ENCODE data around the gene EML3. TPM values are rescaled to one million over a fixed set of nuclear protein-coding genes. Genes with fewer than 3 reads are reported as not detected.

The EML3 gene
- polyA plus RNA-seq, 1 donor from 2014 or later, result 0.38 TPM

- H3K9ac ChIP-seq (ENCODE audit: low read length), result no peak overlapping the region
- no peaks in the 10 kb centered on the region for H3K9me3 ChIP-seq (ENCODE audit: low read length)
- H3K79me2 ChIP-seq (replicated peaks; ENCODE audit: insufficient read depth, low read length), result no peaks in the 10 kb centered on the region
- H3K27ac ChIP-seq (ENCODE audit: low read length), result no peak overlapping the region
- no peaks in the 10 kb centered on the region for H4K20me1 ChIP-seq (ENCODE audit: insufficient read depth)
- H3F3A ChIP-seq (ENCODE audit: insufficient read depth, low read length, poor library complexity, severe bottlenecking), result no peaks in the 10 kb centered on the region
- H3K36me3 ChIP-seq (ENCODE audit: insufficient read depth, low read length), result no peaks in the 10 kb centered on the region
- TF ChIP-seq REST (IDR thresholded peaks at IDR 0.05; ENCODE audit: borderline replicate concordance), result no peak
- no peak for TF ChIP-seq SMC3 (conservative IDR thresholded peaks at IDR 0.05; ENCODE audit: poor library complexity)
- TF ChIP-seq MXI1 (conservative IDR thresholded peaks at IDR 0.05; ENCODE audit: poor library complexity, severe bottlenecking), result no peak
- no peak for TF ChIP-seq RAD21 (conservative IDR thresholded peaks at IDR 0.05)
- TF ChIP-seq EP300 (conservative IDR thresholded peaks at IDR 0.05; ENCODE audit: poor library complexity, severe bottlenecking), result no peak
- no peak for TF ChIP-seq POLR2AphosphoS5 (IDR thresholded peaks at IDR 0.05)
- no peak for TF ChIP-seq CTCF (IDR thresholded peaks at IDR 0.05; ENCODE audit: poor library complexity, severe bottlenecking)
- TF ChIP-seq TAF1 (IDR thresholded peaks at IDR 0.05; ENCODE audit: low read depth), result no peak
- no peak for TF ChIP-seq EZH2 (IDR thresholded peaks at IDR 0.05; ENCODE audit: borderline replicate concordance, insufficient read depth, low read length, poor library complexity, severe bottlenecking)
- H3K27me3 ChIP-seq (ENCODE audit: insufficient read depth, low read depth, low read length), result no peaks in the 10 kb centered on the region
- no peak overlapping the region for H2AFZ ChIP-seq (ENCODE audit: low read depth, low read length)
- no peak overlapping the region for H3K4me2 ChIP-seq (ENCODE audit: low read length)
- no peaks in the 10 kb centered on the region for H3K9me2 ChIP-seq (ENCODE audit: insufficient read depth, low read length)
- H3K4me3 ChIP-seq (ENCODE audit: low read length), result no peak overlapping the region
Measured at GRCh38 chr11:62580959-62581715, 31.4 kb downstream of the EML3 start.

- H3K36me3 ChIP-seq (ENCODE audit: insufficient read depth, low read length), result no peaks in the 10 kb centered on the region
- no peak overlapping the region for H2AFZ ChIP-seq (ENCODE audit: low read depth, low read length)
- H3F3A ChIP-seq (ENCODE audit: insufficient read depth, low read length, poor library complexity, severe bottlenecking), result no peaks in the 10 kb centered on the region
- no peaks in the 10 kb centered on the region for H3K9me2 ChIP-seq (ENCODE audit: insufficient read depth, low read length)
- no peaks in the 10 kb centered on the region for H3K79me2 ChIP-seq (replicated peaks; ENCODE audit: insufficient read depth, low read length)
- TF ChIP-seq RAD21 (conservative IDR thresholded peaks at IDR 0.05) (no peak), TAF1 (IDR thresholded peaks at IDR 0.05; ENCODE audit: low read depth) (no peak), CTCF (IDR thresholded peaks at IDR 0.05; ENCODE audit: poor library complexity, severe bottlenecking) (no peak), SMC3 (conservative IDR thresholded peaks at IDR 0.05; ENCODE audit: poor library complexity) (no peak), EZH2 (IDR thresholded peaks at IDR 0.05; ENCODE audit: borderline replicate concordance, insufficient read depth, low read length, poor library complexity, severe bottlenecking) (no peak), POLR2AphosphoS5 (IDR thresholded peaks at IDR 0.05) (no peak), REST (IDR thresholded peaks at IDR 0.05; ENCODE audit: borderline replicate concordance) (no peak), MXI1 (conservative IDR thresholded peaks at IDR 0.05; ENCODE audit: poor library complexity, severe bottlenecking) (no peak), EP300 (conservative IDR thresholded peaks at IDR 0.05; ENCODE audit: poor library complexity, severe bottlenecking) (no peak)
- no peak overlapping the region for H3K9ac ChIP-seq (ENCODE audit: low read length)
- no peaks in the 10 kb centered on the region for H4K20me1 ChIP-seq (ENCODE audit: insufficient read depth)
- no peak overlapping the region for H3K27ac ChIP-seq (ENCODE audit: low read length)
- no peaks in the 10 kb centered on the region for H3K27me3 ChIP-seq (ENCODE audit: insufficient read depth, low read depth, low read length)
- no peak overlapping the region for H3K4me2 ChIP-seq (ENCODE audit: low read length)
- H3K4me3 ChIP-seq (ENCODE audit: low read length), result no peak overlapping the region
- no peaks in the 10 kb centered on the region for H3K9me3 ChIP-seq (ENCODE audit: low read length)
Measured at GRCh38 chr11:62579252-62579651, 33.3 kb downstream of the EML3 start.
